ENCODE measurements around the gene RPRML.

Gene RPRML

DNA sequence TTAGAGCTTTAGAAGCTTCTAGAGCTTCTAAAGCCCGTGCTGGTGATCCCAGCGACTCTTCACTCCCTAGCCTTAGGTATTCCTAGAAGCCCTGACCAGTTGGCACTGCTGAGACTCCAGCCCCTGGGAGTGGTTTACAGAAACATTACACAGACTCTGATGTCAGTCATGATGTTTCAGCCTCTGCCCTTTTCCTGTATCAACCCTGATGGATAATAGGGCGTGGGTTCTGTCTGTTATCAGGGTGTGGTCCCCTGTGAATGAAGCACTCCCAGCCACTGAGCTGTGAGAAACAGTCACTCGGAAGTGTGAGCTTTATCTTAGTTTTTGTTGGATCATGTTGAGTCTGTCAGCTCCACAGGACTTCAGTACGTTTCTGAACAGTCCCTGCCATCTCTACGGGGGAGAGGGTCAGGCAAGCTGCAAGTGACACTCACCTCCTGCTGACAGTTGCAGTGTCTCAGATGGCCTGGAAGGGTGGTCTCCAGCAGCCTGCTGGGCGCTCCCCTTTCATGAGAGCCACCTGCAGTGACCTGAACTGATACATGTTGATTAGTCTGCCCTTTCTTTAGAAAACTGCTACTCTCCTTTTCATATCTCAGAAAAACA, 43.3 kb downstream of the RPRML start:
- 98% methylated on average over 7 of the region's 7 CpGs for WGBS (ENCODE audit: insufficient coverage)
- ChIA-PET CTCF (no interaction called here), POLR2A (no interaction called here)
- no peaks in the 10 kb centered on the region for H3K9me3 ChIP-seq (ENCODE audit: control extremely low read depth in 1 of 5, control insufficient read depth in 4 of 5, insufficient read depth in 2 of 5, low read depth in 1 of 5, low read length in 4 of 5)
- H3K36me3 ChIP-seq (ENCODE audit: control insufficient read depth in 4 of 4, insufficient read depth in 4 of 4, low read length in 3 of 4): peaks cover 28 to 96% (median 77%) of the 10 kb centered on the region in 4 experiments
- H3K27me3 ChIP-seq (replicated peaks in 2 of 5; ENCODE audit: control insufficient read depth in 4 of 5, insufficient read depth in 5 of 5, low read length in 4 of 5): no peaks in the 10 kb centered on the region
- H3K4me1 ChIP-seq (ENCODE audit: control extremely low read depth in 1 of 4, control insufficient read depth in 4 of 4, insufficient read depth in 4 of 4, low read length in 3 of 4): no peaks in the 10 kb centered on the region
- no peak overlapping the region for H3K4me3 ChIP-seq (ENCODE audit: control insufficient read depth in 1 of 7, extremely low read depth in 1 of 7, insufficient read depth in 4 of 7, low read depth in 2 of 7, low read length in 6 of 7)
- peak in 1 of 3 donors; percentile 17 for DNase-seq
- no peak overlapping the region for H3K27ac ChIP-seq (ENCODE audit: insufficient read depth in 1 of 2, low read depth in 1 of 2, low read length in 2 of 2, poor library complexity in 1 of 2, severe bottlenecking in 2 of 2)

DNA sequence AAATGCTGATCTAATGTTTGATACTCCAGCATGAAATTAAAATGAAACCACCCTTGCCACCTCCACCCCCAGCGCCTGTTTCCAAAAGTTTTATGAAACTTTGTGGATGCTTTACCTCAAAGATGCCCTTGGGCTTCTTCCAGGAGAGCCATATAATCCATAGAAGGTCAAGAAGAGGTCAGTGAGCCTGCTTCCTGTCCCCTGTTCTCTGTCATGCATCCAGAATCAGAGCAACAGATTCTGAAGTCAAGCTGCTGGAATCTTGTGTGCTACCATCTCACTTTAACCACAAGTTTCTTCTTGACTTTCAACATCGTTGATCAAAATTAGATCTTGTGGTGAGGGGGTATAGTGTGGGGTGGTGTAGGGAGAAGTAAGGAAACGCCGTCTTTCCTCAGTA, 47.5 kb downstream of the RPRML start:
- ChIA-PET CTCF (no interaction called here), POLR2A (no interaction called here)
- Histone ChIP-seq H3K4me3 (ENCODE audit: control insufficient read depth in 1 of 7, extremely low read depth in 1 of 7, insufficient read depth in 4 of 7, low read depth in 2 of 7, low read length in 6 of 7) (no peak overlapping the region), H3K27me3 (replicated peaks in 2 of 5; ENCODE audit: control insufficient read depth in 4 of 5, insufficient read depth in 5 of 5, low read length in 4 of 5) (no peaks in the 10 kb centered on the region), H3K27ac (ENCODE audit: insufficient read depth in 1 of 2, low read depth in 1 of 2, low read length in 2 of 2, poor library complexity in 1 of 2, severe bottlenecking in 2 of 2) (no peak overlapping the region), H3K9me3 (ENCODE audit: control extremely low read depth in 1 of 5, control insufficient read depth in 4 of 5, insufficient read depth in 2 of 5, low read depth in 1 of 5, low read length in 4 of 5) (no peaks in the 10 kb centered on the region), H3K4me1 (ENCODE audit: control extremely low read depth in 1 of 4, control insufficient read depth in 4 of 4, insufficient read depth in 4 of 4, low read length in 3 of 4) (no peaks in the 10 kb centered on the region), H3K36me3 (ENCODE audit: control insufficient read depth in 4 of 4, insufficient read depth in 4 of 4, low read length in 3 of 4) (peaks cover 34 to 83% (median 54%) of the 10 kb centered on the region in 4 experiments)
- no peak for DNase-seq
- WGBS (ENCODE audit: insufficient coverage): 100% methylated on average over 1 of the region's 4 CpGs

DNA sequence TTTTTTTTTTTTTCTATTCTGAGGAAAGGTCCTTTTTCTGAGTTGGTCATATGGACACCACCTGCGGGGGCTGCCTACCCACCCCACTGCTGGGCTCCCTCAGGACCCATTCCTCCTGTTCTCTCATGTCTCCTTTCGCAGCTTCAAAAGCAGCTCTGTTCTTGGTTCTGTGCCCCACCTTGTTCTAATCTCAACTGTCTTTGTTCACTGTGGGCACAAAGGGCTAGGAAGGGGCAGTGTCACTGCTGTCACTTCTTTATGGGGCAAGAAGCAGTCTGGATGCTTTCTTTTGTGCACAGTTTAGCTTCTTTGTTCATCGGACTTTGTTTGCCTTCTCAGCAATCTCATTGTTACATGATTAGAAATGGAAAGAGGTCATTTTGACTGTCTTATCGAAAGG, 49.0 kb downstream of the RPRML start:
- peaks cover 24 to 70% (median 44%) of the 10 kb centered on the region in 4 experiments for H3K36me3 ChIP-seq (ENCODE audit: control insufficient read depth in 4 of 4, insufficient read depth in 4 of 4, low read length in 3 of 4)
- WGBS (ENCODE audit: insufficient coverage): 100% methylated on average over 2 of the region's 4 CpGs
- CTCF ChIA-PET: interaction anchor here (1.5 kb wide), 1 partner anchor 12 kb away, joined by 5 read pairs; no protein-coding TSS in a partner anchor

DNA sequence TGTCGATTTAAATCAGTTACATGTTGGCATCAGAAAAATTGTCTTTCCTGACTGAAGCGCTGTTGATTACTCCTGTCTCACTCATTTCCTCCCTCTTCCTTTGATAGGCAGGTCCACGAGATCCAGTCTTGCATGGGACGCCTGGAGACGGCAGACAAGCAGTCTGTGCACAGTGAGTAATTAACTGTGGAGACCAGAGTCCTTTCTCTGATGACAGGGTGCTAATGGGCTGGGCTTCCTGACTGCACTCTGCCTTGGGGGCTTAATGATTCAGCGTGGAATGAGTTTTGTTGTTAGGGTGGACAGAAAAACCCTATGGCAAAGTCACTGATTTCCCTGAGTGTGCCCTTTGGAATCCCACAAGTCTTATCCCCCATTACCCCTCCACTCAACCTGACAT, 49.6 kb downstream of the RPRML start:
- no peaks in the 10 kb centered on the region for H3K9me3 ChIP-seq (ENCODE audit: control extremely low read depth in 1 of 5, control insufficient read depth in 4 of 5, insufficient read depth in 2 of 5, low read depth in 1 of 5, low read length in 4 of 5)
- H3K27me3 ChIP-seq (replicated peaks in 2 of 5; ENCODE audit: control insufficient read depth in 4 of 5, insufficient read depth in 5 of 5, low read length in 4 of 5): no peaks in the 10 kb centered on the region
- no peak overlapping the region for H3K27ac ChIP-seq (ENCODE audit: insufficient read depth in 1 of 2, low read depth in 1 of 2, low read length in 2 of 2, poor library complexity in 1 of 2, severe bottlenecking in 2 of 2)
- H3K36me3 ChIP-seq (ENCODE audit: control insufficient read depth in 4 of 4, insufficient read depth in 4 of 4, low read length in 3 of 4): peaks cover 24 to 64% (median 40%) of the 10 kb centered on the region in 4 experiments
- H3K4me3 ChIP-seq (ENCODE audit: control insufficient read depth in 1 of 7, extremely low read depth in 1 of 7, insufficient read depth in 4 of 7, low read depth in 2 of 7, low read length in 6 of 7): no peak overlapping the region
- ChIA-PET CTCF (no interaction called here), POLR2A (no interaction called here)
- 91% methylated on average over 5 of the region's 6 CpGs for WGBS (ENCODE audit: insufficient coverage)
- H3K4me1 ChIP-seq (ENCODE audit: control extremely low read depth in 1 of 4, control insufficient read depth in 4 of 4, insufficient read depth in 4 of 4, low read length in 3 of 4): peaks cover 0 to 4% (median 2%) of the 10 kb centered on the region in 4 experiments
- DNase-seq: no peak

More for the DNA sequence above, 49.0 kb downstream of the RPRML start:
- H3K4me1 ChIP-seq (ENCODE audit: control extremely low read depth in 1 of 4, control insufficient read depth in 4 of 4, insufficient read depth in 4 of 4, low read length in 3 of 4): no peaks in the 10 kb centered on the region
- no peak overlapping the region for H3K27ac ChIP-seq (ENCODE audit: insufficient read depth in 1 of 2, low read depth in 1 of 2, low read length in 2 of 2, poor library complexity in 1 of 2, severe bottlenecking in 2 of 2)
- H3K27me3 ChIP-seq (replicated peaks in 2 of 5; ENCODE audit: control insufficient read depth in 4 of 5, insufficient read depth in 5 of 5, low read length in 4 of 5): no peaks in the 10 kb centered on the region
- no peaks in the 10 kb centered on the region for H3K9me3 ChIP-seq (ENCODE audit: control extremely low read depth in 1 of 5, control insufficient read depth in 4 of 5, insufficient read depth in 2 of 5, low read depth in 1 of 5, low read length in 4 of 5)
- POLR2A ChIA-PET: no interaction called here
- no peak for DNase-seq
- no peak overlapping the region for H3K4me3 ChIP-seq (ENCODE audit: control insufficient read depth in 1 of 7, extremely low read depth in 1 of 7, insufficient read depth in 4 of 7, low read depth in 2 of 7, low read length in 6 of 7)

DNA sequence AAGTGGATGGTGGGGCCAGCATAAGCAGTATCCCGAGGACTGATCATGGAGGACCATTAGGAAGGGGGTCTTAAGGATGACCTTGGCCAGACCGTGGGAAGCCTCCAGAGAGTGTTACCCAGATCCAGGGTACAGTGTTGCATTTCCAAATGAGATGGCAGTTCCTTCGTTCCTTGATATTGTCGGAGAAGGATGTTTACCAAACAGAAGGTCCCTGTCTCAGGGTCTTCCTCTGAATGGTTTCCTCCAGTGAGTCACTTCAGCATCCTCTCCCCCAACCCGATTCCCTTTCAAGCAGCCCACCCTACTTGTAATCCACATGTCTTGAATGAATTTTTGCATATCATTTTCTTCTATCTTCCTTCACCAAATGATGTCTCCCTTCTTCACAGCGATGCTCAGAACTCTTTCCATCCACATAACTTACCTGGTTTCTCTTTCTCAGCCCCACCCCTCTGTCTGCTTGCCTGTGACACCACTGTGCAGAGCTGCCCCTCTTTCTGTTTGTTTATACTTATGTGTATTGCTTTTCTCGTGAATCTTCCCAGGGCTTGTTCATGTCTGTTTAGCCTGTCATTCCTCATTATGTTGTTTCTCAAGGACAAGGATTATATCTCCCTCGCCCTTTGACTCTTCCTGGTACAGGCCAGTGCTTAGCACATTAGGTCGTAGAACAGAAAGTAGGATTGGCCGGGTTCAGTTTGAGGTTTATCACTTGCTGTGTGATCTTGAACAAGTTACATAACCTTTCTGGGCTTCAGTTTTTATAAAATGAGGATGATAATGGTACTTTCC, 50.4 kb downstream of the RPRML start:
- H3K36me3 ChIP-seq (ENCODE audit: control insufficient read depth in 4 of 4, insufficient read depth in 4 of 4, low read length in 3 of 4): peaks cover 18 to 57% (median 35%) of the 10 kb centered on the region in 4 experiments
- CTCF ChIA-PET: no interaction called here

More for the DNA sequence above, 50.4 kb downstream of the RPRML start:
- Histone ChIP-seq H3K27ac (ENCODE audit: insufficient read depth in 1 of 2, low read depth in 1 of 2, low read length in 2 of 2, poor library complexity in 1 of 2, severe bottlenecking in 2 of 2) (no peak overlapping the region), H3K4me1 (ENCODE audit: control extremely low read depth in 1 of 4, control insufficient read depth in 4 of 4, insufficient read depth in 4 of 4, low read length in 3 of 4) (peaks cover 0 to 11% (median 8%) of the 10 kb centered on the region in 4 experiments), H3K9me3 (ENCODE audit: control extremely low read depth in 1 of 5, control insufficient read depth in 4 of 5, insufficient read depth in 2 of 5, low read depth in 1 of 5, low read length in 4 of 5) (no peaks in the 10 kb centered on the region), H3K27me3 (replicated peaks in 2 of 5; ENCODE audit: control insufficient read depth in 4 of 5, insufficient read depth in 5 of 5, low read length in 4 of 5) (no peaks in the 10 kb centered on the region), H3K4me3 (ENCODE audit: control insufficient read depth in 1 of 7, extremely low read depth in 1 of 7, insufficient read depth in 4 of 7, low read depth in 2 of 7, low read length in 6 of 7) (no peak overlapping the region)
- POLR2A ChIA-PET: no interaction called here
- WGBS (ENCODE audit: insufficient coverage): 100% methylated on average over 9 of the region's 10 CpGs
- no peak for DNase-seq

All from common myeloid progenitor, CD34-positive (primary cell).